ENCODE data around the gene SUPT5H.

The SUPT5H gene

GRCh38 chr19:39406656-39407409 lies 38.5 kb upstream of the SUPT5H start, which contains the start of gene ZFP36:
Gene ZFP36, plus strand, starts transcription at chr19:39406847. Its CDS starts 58 bp downstream, at chr19:39406905.
- no peak for TF ChIP-seq CTCF (IDR thresholded peaks at IDR 0.05; ENCODE audit: extremely low read depth, missing control alignments)
- peak; percentile 89 for DNase-seq (ENCODE audit: low spot score)

- no peak for DNase-seq (ENCODE audit: low spot score)
- no peak for TF ChIP-seq CTCF (IDR thresholded peaks at IDR 0.05; ENCODE audit: extremely low read depth, missing control alignments)
Measured at GRCh38 chr19:39407410-39407659, 38.0 kb upstream of the SUPT5H start.

GRCh38 chr19:39407660-39408391 lies 37.6 kb upstream of the SUPT5H start:
- no peak for DNase-seq (ENCODE audit: low spot score)
- no peak for TF ChIP-seq CTCF (IDR thresholded peaks at IDR 0.05; ENCODE audit: extremely low read depth, missing control alignments)

GRCh38 chr19:39408392-39409207 lies 36.8 kb upstream of the SUPT5H start:
- TF ChIP-seq CTCF (IDR thresholded peaks at IDR 0.05; ENCODE audit: extremely low read depth, missing control alignments) = no peak
- DNase-seq (ENCODE audit: low spot score) = no peak

- no peak for TF ChIP-seq CTCF (IDR thresholded peaks at IDR 0.05; ENCODE audit: extremely low read depth, missing control alignments)
- peak; percentile 69 for DNase-seq (ENCODE audit: low spot score)
Measured at GRCh38 chr19:39409208-39410016, 36.0 kb upstream of the SUPT5H start.

GRCh38 chr19:39410017-39410830 lies 35.2 kb upstream of the SUPT5H start:
- TF ChIP-seq CTCF (IDR thresholded peaks at IDR 0.05; ENCODE audit: extremely low read depth, missing control alignments) = no peak
- peak; percentile 83 for DNase-seq (ENCODE audit: low spot score)

All from GM20000 (cell line).